GM10248 (cell line): Measurements from ENCODE around the gene PHF2.

Experiments used
- CTCF ChIA-PET: fragments of 300-600 bp; sonication (Branson Sonifier 250); formaldehyde crosslinking; extraction: SDS; loops from one replicate; lab custom pipeline; 2021; ENCODE audit warnings: antibody characterized with exemption; lab: Yijun Ruan, JAX
- POLR2A ChIA-PET: fragments of 350-650 bp; sonication (Branson Sonifier 250); formaldehyde crosslinking; extraction: SDS; loops from one replicate; lab custom pipeline; 2020; ENCODE audit warnings: antibody characterized with exemption; lab: Yijun Ruan, JAX
- DNase-seq: peaks from one replicate; pipeline ENCODE4 v3.0.0; 2012; ENCODE audit errors: extremely low spot score
- TF ChIP-seq, protein P1 (sequence below): IDR thresholded peaks from 2 replicates; pipeline ENCODE4 v1.5.1; 2012; ENCODE audit warnings: mild to moderate bottlenecking, low read depth; ENCODE audit errors: extremely low read depth, missing control alignments, control extremely low read depth

Gene PHF2

DNA sequence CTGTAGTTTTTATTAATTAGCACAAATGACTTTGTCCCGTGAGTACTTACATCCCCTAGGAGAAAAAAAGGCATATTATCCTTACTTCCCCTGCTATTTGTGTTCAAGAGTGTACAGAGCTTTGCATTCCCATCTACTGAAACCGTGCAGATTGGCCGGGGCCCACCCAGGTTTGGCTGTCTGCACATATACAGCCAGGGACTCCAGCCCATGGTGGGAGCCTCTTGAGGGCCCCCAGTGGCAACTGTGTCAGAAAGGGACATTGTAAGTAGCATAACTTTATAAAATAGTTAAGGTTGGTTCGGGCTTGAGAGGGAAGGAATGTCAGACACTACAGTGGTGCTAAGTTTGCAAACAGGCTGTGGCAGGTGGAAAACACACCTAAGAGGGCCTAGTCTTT is 24.7 kb downstream of the PHF2 start:
- TF ChIP-seq, protein P1, sequence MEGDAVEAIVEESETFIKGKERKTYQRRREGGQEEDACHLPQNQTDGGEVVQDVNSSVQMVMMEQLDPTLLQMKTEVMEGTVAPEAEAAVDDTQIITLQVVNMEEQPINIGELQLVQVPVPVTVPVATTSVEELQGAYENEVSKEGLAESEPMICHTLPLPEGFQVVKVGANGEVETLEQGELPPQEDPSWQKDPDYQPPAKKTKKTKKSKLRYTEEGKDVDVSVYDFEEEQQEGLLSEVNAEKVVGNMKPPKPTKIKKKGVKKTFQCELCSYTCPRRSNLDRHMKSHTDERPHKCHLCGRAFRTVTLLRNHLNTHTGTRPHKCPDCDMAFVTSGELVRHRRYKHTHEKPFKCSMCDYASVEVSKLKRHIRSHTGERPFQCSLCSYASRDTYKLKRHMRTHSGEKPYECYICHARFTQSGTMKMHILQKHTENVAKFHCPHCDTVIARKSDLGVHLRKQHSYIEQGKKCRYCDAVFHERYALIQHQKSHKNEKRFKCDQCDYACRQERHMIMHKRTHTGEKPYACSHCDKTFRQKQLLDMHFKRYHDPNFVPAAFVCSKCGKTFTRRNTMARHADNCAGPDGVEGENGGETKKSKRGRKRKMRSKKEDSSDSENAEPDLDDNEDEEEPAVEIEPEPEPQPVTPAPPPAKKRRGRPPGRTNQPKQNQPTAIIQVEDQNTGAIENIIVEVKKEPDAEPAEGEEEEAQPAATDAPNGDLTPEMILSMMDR = no peak
- ChIA-PET POLR2A (no interaction called here), CTCF (no interaction called here)
- DNase-seq = no peak

DNA sequence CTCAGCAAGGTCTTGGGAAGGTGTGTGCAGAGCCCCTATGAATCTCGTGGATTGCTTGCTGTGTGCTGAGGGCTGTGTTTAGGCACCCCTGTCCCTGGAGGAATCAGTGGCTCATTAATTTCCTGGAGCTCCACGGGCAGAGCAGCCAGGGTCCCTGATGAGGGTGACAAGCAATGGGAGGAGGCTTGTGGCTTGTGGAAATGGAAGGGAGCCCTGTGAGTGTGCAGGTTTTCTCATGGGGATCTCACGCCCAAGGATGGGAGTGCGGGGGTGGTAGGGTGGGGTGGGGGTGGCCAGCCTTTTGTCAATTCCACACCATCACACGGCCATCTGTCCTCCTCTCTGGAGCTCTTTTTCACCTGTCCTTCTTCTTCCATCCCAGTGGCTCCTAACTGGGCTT is 25.3 kb downstream of the PHF2 start:
- no peak for DNase-seq
- ChIA-PET POLR2A (no interaction called here), CTCF (no interaction called here)
- TF ChIP-seq, protein P1 = no peak

DNA sequence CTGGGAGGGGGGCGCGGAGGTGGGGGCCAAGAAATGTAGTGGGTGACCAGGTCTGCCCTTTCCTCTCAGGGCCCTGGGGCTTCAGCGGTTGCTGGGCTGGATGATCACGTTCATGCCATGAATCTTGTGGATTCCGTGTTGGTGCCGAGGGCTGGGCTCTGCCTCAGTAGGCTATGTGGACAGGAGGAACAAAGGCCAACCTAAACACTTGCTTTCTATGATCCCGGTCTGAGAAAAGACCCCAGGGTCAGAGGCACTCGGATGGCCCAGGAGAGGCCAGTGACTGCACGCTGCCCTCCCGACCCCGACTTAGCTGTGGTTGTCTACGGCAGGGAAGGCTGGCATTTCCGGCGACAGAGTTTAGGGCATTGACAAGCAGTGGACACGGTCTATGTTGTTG is 26.6 kb downstream of the PHF2 start:
- TF ChIP-seq, protein P1 = no peak
- ChIA-PET POLR2A (no interaction called here), CTCF (interaction anchor here (1.0 kb wide), 1 partner anchor 9 kb away, joined by 3 read pairs; no protein-coding TSS in a partner anchor)

DNA sequence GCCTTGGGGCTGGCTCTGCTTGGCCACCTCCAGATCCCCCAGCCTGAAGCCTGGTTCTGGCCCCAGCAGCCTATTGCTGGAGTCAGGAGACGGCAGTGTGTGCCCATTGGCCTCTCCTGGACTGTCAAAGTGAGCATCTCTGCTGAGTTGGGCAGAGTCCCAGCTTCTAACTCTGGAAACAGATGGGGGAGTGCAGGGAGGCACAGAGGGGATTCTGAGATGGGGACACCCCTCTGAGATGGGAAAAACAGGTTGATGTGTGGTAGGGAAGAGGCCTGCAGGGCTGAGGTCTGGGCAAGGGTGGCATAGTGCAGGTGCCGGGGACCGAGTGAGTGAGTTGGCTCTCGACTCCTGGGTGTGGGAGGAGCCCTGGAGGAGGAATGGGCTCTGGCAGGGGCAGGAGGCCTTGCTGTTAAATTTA is 27.5 kb downstream of the PHF2 start:
- TF ChIP-seq, protein P1 = no peak
- no peak for DNase-seq
- CTCF ChIA-PET = no interaction called here
- POLR2A ChIA-PET = no interaction called here

More for the DNA sequence above, 26.6 kb downstream of the PHF2 start:
- DNase-seq = no peak

DNA sequence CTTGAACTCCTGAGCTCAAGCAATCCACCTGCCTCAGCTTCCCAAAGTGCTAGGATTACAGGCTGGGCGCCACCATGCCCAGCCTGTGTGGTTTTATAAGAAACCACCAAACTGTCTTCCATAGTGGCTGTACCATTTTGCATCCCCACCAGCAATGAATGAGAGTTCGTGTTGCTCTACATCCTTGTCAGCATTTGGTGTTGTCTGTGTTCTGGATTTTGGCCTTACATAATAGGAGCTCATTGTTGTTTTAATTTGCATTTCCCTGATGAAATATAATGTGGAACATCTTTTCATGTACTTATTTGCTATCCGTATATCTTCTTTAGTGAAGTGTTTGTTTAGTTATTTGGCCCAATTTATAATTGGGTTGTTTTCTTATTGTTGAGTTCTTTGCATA is 29.8 kb downstream of the PHF2 start:
- TF ChIP-seq, protein P1 = no peak
- DNase-seq = no peak
- ChIA-PET POLR2A (no interaction called here), CTCF (interaction anchor here (1.0 kb wide), 1 partner anchor 12 kb away, joined by 3 read pairs; no protein-coding TSS in a partner anchor)

DNA sequence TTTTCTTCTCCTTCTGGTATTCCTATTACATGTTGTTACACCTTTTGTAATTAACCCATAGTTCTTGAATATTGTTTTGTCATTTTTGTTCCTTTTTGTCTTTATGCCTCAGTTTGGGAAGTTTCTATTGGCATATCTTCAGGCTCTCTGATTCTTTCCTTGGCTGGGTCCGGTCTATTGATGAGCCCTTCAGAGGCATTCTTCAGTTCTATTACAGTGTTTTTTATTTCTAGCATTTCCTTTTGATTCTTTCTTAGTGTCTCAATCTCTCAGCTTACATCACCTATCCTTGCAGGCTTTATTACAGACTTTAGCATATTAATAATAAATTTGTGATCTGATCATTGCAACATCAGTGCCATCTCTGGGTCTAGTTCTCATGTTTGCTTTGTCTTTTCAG is 33.8 kb downstream of the PHF2 start:
- TF ChIP-seq, protein P1 = no peak
- ChIA-PET CTCF (no interaction called here), POLR2A (no interaction called here)
- no peak for DNase-seq
